Stimulated activated CD4-positive, alpha-beta T cell treated with anti-CD3 and anti-CD28 coated beads, Interleukin-15, amount 100 ng/mL, for 48 hours (primary cell): Measurements from ENCODE around the gene HSFY1.
"Not testable (repeated sequence)": the region's sequence is repeated elsewhere in the genome, so short reads cannot be mapped to it uniquely, and the experiment has no call there.

ENCODE experiments used
- DNase-seq, 2 donors: peaks; one replicate each; pipeline ENCODE4 v3.0.0-alpha.2; 2020; ENCODE audit warnings: low read depth in 2 of 2

The HSFY1 gene, protein sequence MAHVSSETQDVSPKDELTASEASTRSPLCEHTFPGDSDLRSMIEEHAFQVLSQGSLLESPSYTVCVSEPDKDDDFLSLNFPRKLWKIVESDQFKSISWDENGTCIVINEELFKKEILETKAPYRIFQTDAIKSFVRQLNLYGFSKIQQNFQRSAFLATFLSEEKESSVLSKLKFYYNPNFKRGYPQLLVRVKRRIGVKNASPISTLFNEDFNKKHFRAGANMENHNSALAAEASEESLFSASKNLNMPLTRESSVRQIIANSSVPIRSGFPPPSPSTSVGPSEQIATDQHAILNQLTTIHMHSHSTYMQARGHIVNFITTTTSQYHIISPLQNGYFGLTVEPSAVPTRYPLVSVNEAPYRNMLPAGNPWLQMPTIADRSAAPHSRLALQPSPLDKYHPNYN

DNA sequence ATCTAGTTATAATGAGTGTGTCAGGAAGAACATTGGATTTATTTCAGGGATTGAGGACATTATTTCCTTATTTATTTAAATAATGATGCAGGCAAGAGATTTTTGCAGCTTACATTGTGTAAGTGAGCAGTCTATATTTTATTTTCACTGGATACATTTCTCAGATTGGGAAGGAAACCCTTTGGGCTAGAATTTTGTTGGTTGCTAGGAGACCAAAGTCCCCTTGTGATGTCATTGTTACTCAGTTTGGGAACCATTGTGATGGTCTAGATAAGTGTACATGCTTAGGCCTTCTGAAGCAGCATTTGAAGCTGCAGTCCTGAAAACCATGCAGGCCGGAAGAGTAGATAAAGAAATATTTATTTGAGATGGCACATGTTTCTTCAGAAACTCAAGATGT lies at the start of gene HSFY1:
TSS of gene HSFY1 (plus strand) at position 301 of the 400 bp plus-strand sequence. CDS start at position 369, 68 bp downstream.
- not testable (repeated sequence) for DNase-seq

DNA sequence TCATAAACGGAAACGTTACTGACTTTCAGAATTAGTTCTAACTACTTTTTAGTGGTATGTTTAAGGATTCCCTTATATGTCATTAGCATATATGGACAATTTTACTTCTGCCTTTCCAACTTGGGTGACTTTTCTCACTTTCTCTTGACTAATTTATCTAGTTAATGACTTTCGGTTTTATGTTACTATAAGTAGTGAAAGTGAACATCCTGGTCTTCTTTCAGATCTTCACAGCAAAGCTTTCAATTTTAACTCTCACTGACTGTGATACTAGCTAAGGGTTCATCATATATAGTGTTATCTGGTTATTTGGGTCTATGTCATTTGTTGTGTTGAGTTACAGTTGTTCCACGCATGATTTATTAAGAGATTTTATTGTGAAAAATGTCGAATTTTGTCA lies 42.3 kb upstream of the HSFY1 start:
- DNase-seq = not testable (repeated sequence)

DNA sequence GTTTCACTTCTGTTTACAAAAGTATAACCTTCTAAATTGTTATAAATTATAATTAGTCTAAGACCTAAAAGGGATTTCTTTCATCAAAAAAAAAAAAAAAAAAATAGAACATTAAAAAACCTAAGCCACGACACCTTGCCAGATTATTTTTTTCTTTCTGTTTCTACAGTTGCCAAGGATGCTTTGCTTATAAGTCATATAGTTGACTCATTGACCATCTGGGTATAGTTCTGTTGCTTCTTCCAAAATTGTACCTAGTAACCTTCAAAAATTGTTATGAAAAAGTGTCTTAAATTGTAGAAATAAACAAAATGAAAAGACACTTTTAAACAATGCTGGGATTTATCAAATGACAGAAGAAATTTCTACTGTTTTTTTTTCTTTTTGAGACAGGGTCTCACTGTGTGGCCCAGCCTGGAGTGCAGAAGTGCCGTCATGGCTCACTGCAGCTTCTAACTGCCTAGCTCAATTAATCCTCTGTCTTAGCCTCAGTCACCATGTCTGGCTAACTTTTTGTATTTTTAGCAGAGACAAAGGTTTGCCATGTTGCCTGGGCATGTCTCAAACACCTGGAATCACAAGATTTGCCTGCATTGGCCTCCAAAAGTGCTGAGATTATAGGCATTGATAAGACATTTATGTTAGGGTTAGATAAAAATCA lies 15.4 kb upstream of the HSFY1 start:
- not testable (repeated sequence) for DNase-seq

DNA sequence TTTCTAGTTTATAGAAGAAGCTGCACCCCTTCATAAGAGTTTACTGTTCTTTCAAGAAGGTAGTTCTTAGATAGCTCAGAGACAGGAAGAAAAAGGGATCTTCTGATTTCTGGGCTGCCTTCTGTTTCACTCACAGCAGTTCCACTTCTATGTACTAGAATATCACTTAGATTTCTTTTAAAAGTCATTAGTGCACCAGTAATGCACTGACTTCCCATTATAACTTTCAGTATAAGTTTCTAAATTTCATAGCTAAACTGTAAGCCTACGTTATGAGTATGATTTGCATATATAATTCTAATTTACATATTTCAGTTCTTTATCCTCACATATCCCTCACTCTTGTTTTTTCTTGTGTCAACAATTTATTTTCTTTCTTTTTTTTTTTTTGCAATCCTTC lies 7.6 kb upstream of the HSFY1 start:
- DNase-seq = not testable (repeated sequence)

DNA sequence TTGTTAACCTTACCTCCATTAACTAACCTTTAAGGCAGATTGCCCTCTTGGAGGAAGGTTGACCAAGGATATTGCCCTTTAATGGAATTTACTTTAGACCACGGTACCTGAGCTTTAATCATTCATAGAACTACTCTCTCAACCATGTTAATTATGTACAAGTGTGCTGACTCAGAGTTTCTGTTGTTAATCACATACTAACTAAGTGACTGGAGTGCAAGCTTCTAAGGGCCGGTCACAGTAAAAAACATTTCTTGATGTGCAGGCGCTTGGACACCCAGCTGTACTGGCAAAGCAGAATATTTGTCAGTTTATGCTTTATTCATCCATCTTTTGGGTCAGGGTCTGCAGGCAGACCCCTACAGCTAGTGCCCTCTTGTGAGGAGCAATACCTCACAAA lies 6.6 kb downstream of the HSFY1 start:
- not testable (repeated sequence) for DNase-seq

DNA sequence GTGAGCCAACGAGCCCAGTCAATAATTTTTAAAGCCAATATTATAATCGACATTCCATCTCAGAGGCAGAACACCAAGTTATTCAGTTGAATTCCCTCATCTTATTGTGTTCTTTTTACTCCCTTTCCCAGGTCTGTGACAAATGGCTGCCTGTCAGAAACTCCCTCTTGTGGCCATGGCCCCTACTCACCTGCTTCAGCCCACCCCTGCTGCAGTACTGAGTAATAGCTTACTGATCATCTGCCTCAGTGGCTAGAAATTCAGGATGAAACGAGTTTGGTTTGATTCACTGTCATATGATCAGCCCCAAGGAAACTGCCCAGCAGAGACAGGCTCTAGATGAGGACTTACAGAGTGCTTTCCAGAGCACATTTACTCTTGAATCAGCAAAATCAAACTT lies 19.4 kb downstream of the HSFY1 start:
- DNase-seq = not testable (repeated sequence)
